Measurements from ENCODE around the gene METTL16. TPM values are rescaled to one million over a fixed set of nuclear protein-coding genes. Genes with fewer than 3 reads are reported as not detected.

Gene METTL16
- total and polyA plus RNA-seq, 2 of the 8 experiments (the other 6 are each of a cell fraction or from before 2014, with no cell fraction given): 22.8 to 59.4 TPM

- peak in 1 of 3 experiments; percentile 2; a peak in 1 of 4 replicates for TF ChIP-seq CTCF (IDR thresholded peaks at IDR 0.05; ENCODE audit: control extremely low read depth in 1 of 3, insufficient read depth in 1 of 3, low read depth in 1 of 3, low read length in 3 of 3)
- TF ChIP-seq HDAC2 (IDR thresholded peaks at IDR 0.05; ENCODE audit: borderline replicate concordance in 1 of 2, low read depth in 2 of 2, low read length in 2 of 2): 0 out of 4 replicates have a peak, but pooled peaks have one; percentile 5 to 84
- TF ChIP-seq NRF1 (IDR thresholded peaks at IDR 0.05; ENCODE audit: low read depth, low read length): peak; percentile 54; the same call in 1 of the 2 replicates
- peak; percentile 63 for TF ChIP-seq KDM4A (IDR thresholded peaks at IDR 0.05; ENCODE audit: low read depth, low read length, severe bottlenecking)
- 0 out of 2 replicates have a peak, but pooled peaks have one; percentile 21 for TF ChIP-seq JUND (IDR thresholded peaks at IDR 0.05; ENCODE audit: low read length)
- peak; percentile 85 to 93; a peak in 3 of 4 replicates for TF ChIP-seq SIN3A (conservative IDR thresholded peaks at IDR 0.05 in 1 of 2, IDR thresholded peaks at IDR 0.05 in 1 of 2; ENCODE audit: low read depth in 1 of 2, low read length in 2 of 2)
- TF ChIP-seq GABPA (IDR thresholded peaks at IDR 0.05; ENCODE audit: borderline replicate concordance, insufficient read depth, low read length): no peak
- TF ChIP-seq RNF2 (IDR thresholded peaks at IDR 0.05; ENCODE audit: borderline replicate concordance, low read depth, low read length, missing control alignments, poor library complexity, severe bottlenecking): no peak
- peak in 1 of 2 experiments; percentile 25; a peak in 1 of 3 replicates for TF ChIP-seq EP300 (IDR thresholded peaks at IDR 0.05; ENCODE audit: borderline replicate concordance in 1 of 2, low read depth in 2 of 2, low read length in 2 of 2)
- TF ChIP-seq BRCA1 (IDR thresholded peaks at IDR 0.05; ENCODE audit: low read depth, low read length): no peak
- TF ChIP-seq PHF8 (conservative IDR thresholded peaks at IDR 0.05; ENCODE audit: low read depth, low read length): peak; percentile 54
- no peak for TF ChIP-seq USF2 (IDR thresholded peaks at IDR 0.05; ENCODE audit: low read length)
- no peak for TF ChIP-seq ATF3 (IDR thresholded peaks at IDR 0.05; ENCODE audit: insufficient read depth, low read depth, low read length)
- TF ChIP-seq GTF2F1 (IDR thresholded peaks at IDR 0.05; ENCODE audit: borderline replicate concordance, low read depth, low read length): no peak
- no peak for TF ChIP-seq SP2 (IDR thresholded peaks at IDR 0.05; ENCODE audit: low read length)
- TF ChIP-seq TAF1 (IDR thresholded peaks at IDR 0.05; ENCODE audit: low read depth, low read length): peak; percentile 9; the same call in 1 of the 2 replicates
- TF ChIP-seq NANOG (IDR thresholded peaks at IDR 0.05; ENCODE audit: insufficient read depth, low read depth, low read length, poor library complexity, severe bottlenecking): no peak
These were observed 118.3 kb downstream of the METTL16 start (continued) for GRCh38 chr17:2393174-2393953.
